ENCODE data around the gene CDHR2.

CDHR2 gene

GRCh38 chr5:176629317-176629852, 80.2 kb downstream of the CDHR2 start:
- Histone ChIP-seq H3F3A (ENCODE audit: insufficient read depth, low read length) (no peaks in the 10 kb centered on the region), H3K4me2 (ENCODE audit: low read length) (peak overlapping the region; percentile 77), H3K27ac (ENCODE audit: low read depth, low read length, poor library complexity, severe bottlenecking) (no peak overlapping the region), H3K79me2 (ENCODE audit: insufficient read depth, low read length) (no peaks in the 10 kb centered on the region), H3K9me3 (ENCODE audit: low read length) (no peaks in the 10 kb centered on the region), H4K20me1 (ENCODE audit: insufficient read depth, low read length) (no peaks in the 10 kb centered on the region), H3K27me3 (ENCODE audit: insufficient read depth, low read length) (peaks cover 4% of the 10 kb centered on the region; the same call in 1 of the 2 replicates), H2AFZ (ENCODE audit: low read length) (no peak overlapping the region), H3K4me1 (ENCODE audit: insufficient read depth, low read length, severe bottlenecking) (peaks cover 29% of the 10 kb centered on the region), H3K9me2 (ENCODE audit: low read depth, low read length) (no peaks in the 10 kb centered on the region), H3K4me3 (ENCODE audit: low read depth, low read length, poor library complexity, severe bottlenecking) (peak overlapping the region; percentile 59), H3K36me3 (ENCODE audit: insufficient read depth, low read length) (no peaks in the 10 kb centered on the region), H3K9ac (ENCODE audit: low read length) (no peak overlapping the region; the same call in 1 of the 2 replicates)
- no peak for TF ChIP-seq EZH2 (IDR thresholded peaks at IDR 0.05; ENCODE audit: borderline replicate concordance, low read length)
- TF ChIP-seq CTCF (IDR thresholded peaks at IDR 0.05; ENCODE audit: low read length), result no peak

GRCh38 chr5:176629853-176630680, 80.9 kb downstream of the CDHR2 start, which contains the start of the genes EIF4E1B and SNCB:
Gene EIF4E1B (plus strand): TSS chr5:176630675. CDS start chr5:176642788, 12,113 bp downstream.
Gene SNCB (minus strand): TSS chr5:176630534. CDS start chr5:176629654, 880 bp downstream.
- Histone ChIP-seq H3K79me2 (ENCODE audit: insufficient read depth, low read length) (no peaks in the 10 kb centered on the region), H3K9me3 (ENCODE audit: low read length) (no peaks in the 10 kb centered on the region), H3K4me3 (ENCODE audit: low read depth, low read length, poor library complexity, severe bottlenecking) (peak within 1 kb of the TSS; percentile 59), H3F3A (ENCODE audit: insufficient read depth, low read length) (no peaks in the 10 kb centered on the region), H3K4me1 (ENCODE audit: insufficient read depth, low read length, severe bottlenecking) (peaks cover 29% of the 10 kb centered on the region), H3K27me3 (ENCODE audit: insufficient read depth, low read length) (peaks cover 5% of the 10 kb centered on the region), H2AFZ (ENCODE audit: low read length) (no peak within 1 kb of the TSS), H3K9ac (ENCODE audit: low read length) (peak within 1 kb of the TSS; percentile 47; the same call in 1 of the 2 replicates), H3K36me3 (ENCODE audit: insufficient read depth, low read length) (no peaks in the 10 kb centered on the region), H4K20me1 (ENCODE audit: insufficient read depth, low read length) (no peaks in the 10 kb centered on the region), H3K9me2 (ENCODE audit: low read depth, low read length) (no peaks in the 10 kb centered on the region), H3K27ac (ENCODE audit: low read depth, low read length, poor library complexity, severe bottlenecking) (no peak within 1 kb of the TSS), H3K4me2 (ENCODE audit: low read length) (peak within 1 kb of the TSS; percentile 77)
- TF ChIP-seq EZH2 (IDR thresholded peaks at IDR 0.05; ENCODE audit: borderline replicate concordance, low read length) (no peak), CTCF (IDR thresholded peaks at IDR 0.05; ENCODE audit: low read length) (no peak)

- H4K20me1 ChIP-seq (ENCODE audit: insufficient read depth, low read length), result no peaks in the 10 kb centered on the region
- no peak for TF ChIP-seq CTCF (IDR thresholded peaks at IDR 0.05; ENCODE audit: low read length)
- H3K4me1 ChIP-seq (ENCODE audit: insufficient read depth, low read length, severe bottlenecking), result peaks cover 29% of the 10 kb centered on the region
- no peaks in the 10 kb centered on the region for H3F3A ChIP-seq (ENCODE audit: insufficient read depth, low read length)
- H3K9ac ChIP-seq (ENCODE audit: low read length), result peak overlapping the region; percentile 5; the same call in 1 of the 2 replicates
- H3K27me3 ChIP-seq (ENCODE audit: insufficient read depth, low read length), result peaks cover 12% of the 10 kb centered on the region
- H2AFZ ChIP-seq (ENCODE audit: low read length), result no peak overlapping the region
- H3K27ac ChIP-seq (ENCODE audit: low read depth, low read length, poor library complexity, severe bottlenecking), result no peak overlapping the region
- H3K4me2 ChIP-seq (ENCODE audit: low read length), result peak overlapping the region; percentile 77
- H3K79me2 ChIP-seq (ENCODE audit: insufficient read depth, low read length), result no peaks in the 10 kb centered on the region
- no peaks in the 10 kb centered on the region for H3K9me2 ChIP-seq (ENCODE audit: low read depth, low read length)
- H3K4me3 ChIP-seq (ENCODE audit: low read depth, low read length, poor library complexity, severe bottlenecking), result peak overlapping the region; percentile 59
- H3K36me3 ChIP-seq (ENCODE audit: insufficient read depth, low read length), result no peaks in the 10 kb centered on the region
- no peaks in the 10 kb centered on the region for H3K9me3 ChIP-seq (ENCODE audit: low read length)
Observed at GRCh38 chr5:176630681-176631222, 81.6 kb downstream of the CDHR2 start.

Data from OCI-LY1 (cell line).